Neural progenitor cell (in vitro differentiated cells): ENCODE data around the gene LRRC26.

Experiments used
- EZH2 ChIP-seq: fragments of 200-600 bp; sonication (generic); IDR thresholded peaks from 2 replicates; pipeline ENCODE4 v1.6.1; 2017; ENCODE audit warnings: antibody characterized with exemption, mild to moderate bottlenecking, moderate library complexity
- EZH2phosphoT487 ChIP-seq: fragments of 200-600 bp; sonication (generic); IDR thresholded peaks from 2 replicates; pipeline ENCODE4 v1.6.1; 2017; ENCODE audit warnings: antibody characterized with exemption
- TF ChIP-seq, protein P1 (sequence below): fragments of 200-600 bp; sonication (generic); IDR thresholded peaks from 2 replicates; pipeline ENCODE4 v1.5.1; 2017; ENCODE audit warnings: antibody characterized with exemption, mild to moderate bottlenecking

DNA sequence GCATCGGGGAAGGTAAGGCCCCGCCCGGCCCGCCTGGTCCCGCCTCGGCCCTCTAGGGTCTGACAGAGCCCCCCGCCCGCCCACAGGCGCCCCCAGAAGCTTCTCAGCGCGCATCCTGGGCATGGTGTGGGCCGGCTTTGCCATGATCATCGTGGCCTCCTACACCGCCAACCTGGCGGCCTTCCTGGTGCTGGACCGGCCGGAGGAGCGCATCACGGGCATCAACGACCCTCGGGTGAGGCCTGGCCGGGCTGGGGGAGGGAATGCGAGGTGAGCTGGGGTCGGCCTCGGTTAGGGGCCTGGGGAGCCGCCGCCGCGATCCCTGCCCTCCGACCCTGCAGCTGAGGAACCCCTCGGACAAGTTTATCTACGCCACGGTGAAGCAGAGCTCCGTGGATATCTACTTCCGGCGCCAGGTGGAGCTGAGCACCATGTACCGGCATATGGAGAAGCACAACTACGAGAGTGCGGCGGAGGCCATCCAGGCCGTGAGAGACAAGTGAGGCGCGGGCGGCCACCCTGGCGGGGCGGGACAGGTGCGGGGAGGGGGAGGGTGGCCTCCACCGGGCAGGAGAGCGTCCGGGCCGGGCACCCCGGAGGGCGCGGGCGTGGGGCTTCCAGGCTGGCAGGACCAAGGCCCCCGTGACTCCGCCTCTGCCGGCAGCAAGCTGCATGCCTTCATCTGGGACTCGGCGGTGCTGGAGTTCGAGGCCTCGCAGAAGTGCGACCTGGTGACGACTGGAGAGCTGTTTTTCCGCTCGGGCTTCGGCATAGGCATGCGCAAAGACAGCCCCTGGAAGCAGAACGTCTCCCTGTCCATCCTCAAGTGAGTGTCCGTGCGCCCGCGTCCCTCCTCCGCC, 7.1 kb downstream of the LRRC26 start:
- TF ChIP-seq, protein P1, sequence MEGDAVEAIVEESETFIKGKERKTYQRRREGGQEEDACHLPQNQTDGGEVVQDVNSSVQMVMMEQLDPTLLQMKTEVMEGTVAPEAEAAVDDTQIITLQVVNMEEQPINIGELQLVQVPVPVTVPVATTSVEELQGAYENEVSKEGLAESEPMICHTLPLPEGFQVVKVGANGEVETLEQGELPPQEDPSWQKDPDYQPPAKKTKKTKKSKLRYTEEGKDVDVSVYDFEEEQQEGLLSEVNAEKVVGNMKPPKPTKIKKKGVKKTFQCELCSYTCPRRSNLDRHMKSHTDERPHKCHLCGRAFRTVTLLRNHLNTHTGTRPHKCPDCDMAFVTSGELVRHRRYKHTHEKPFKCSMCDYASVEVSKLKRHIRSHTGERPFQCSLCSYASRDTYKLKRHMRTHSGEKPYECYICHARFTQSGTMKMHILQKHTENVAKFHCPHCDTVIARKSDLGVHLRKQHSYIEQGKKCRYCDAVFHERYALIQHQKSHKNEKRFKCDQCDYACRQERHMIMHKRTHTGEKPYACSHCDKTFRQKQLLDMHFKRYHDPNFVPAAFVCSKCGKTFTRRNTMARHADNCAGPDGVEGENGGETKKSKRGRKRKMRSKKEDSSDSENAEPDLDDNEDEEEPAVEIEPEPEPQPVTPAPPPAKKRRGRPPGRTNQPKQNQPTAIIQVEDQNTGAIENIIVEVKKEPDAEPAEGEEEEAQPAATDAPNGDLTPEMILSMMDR: peak; percentile 22
- peak; percentile 96 for TF ChIP-seq EZH2
- TF ChIP-seq EZH2phosphoT487: peak; percentile 90
